Vagina (tissue), 2 donors: ENCODE data around the gene LDB2. TPM values are rescaled to one million over a fixed set of nuclear protein-coding genes. Genes with fewer than 3 reads are reported as not detected.

Experiments used
- DNase-seq, 2 donors: peaks; one replicate each; pipeline ENCODE4 v3.0.0-alpha.2; 2017; ENCODE audit errors: extremely low spot score in 2 of 2
- H3K27ac ChIP-seq: fragments of 200-600 bp; sonication (generic); one replicate; pipeline ENCODE4 v1.5.1; 2019
- H3K27me3 ChIP-seq: fragments of 200-600 bp; sonication (generic); one replicate; pipeline ENCODE4 v1.5.1; 2019
- H3K36me3 ChIP-seq, 2 donors: fragments of 200-600 bp; sonication (generic); one replicate each; pipeline ENCODE4 v1.5.1; 2017 to 2019
- H3K4me1 ChIP-seq: fragments of 200-600 bp; sonication (generic); one replicate; pipeline ENCODE4 v1.5.1; 2019
- H3K4me3 ChIP-seq, 2 donors: fragments of 200-600 bp; sonication (generic); 1 replicate in 1 of 2; 2 replicates in 1 of 2; pipeline ENCODE4 v1.5.1; 2016 to 2019
- H3K9me3 ChIP-seq: fragments of 200-600 bp; sonication (generic); one replicate; pipeline ENCODE4 v1.5.1; 2019
- CTCF ChIP-seq, 3 experiments: fragments of 450-650 bp in 2 of 3; fragments of 200-600 bp in 1 of 3; sonication (generic) in 1 of 3; IDR thresholded peaks; one replicate each; pipeline ENCODE4 v1.5.1; 2017 to 2019; ENCODE audit warnings: antibody characterized with exemption in 3 of 3, mild to moderate bottlenecking in 2 of 3, moderate library complexity in 2 of 3
- POLR2A ChIP-seq, 2 donors: fragments of 450-650 bp; IDR thresholded peaks; one replicate each; pipeline ENCODE4 v1.6.1; 2017; ENCODE audit warnings: antibody characterized with exemption in 2 of 2, mild to moderate bottlenecking in 2 of 2, moderate library complexity in 2 of 2
- POLR2AphosphoS5 ChIP-seq, 2 donors: sonication (generic); formaldehyde crosslinking; IDR thresholded peaks; one replicate each; pipeline ENCODE4 v1.9.0; 2017; ENCODE audit warnings: antibody characterized with exemption in 2 of 2, mild to moderate bottlenecking in 2 of 2, low read depth in 1 of 2; ENCODE audit not compliant: insufficient read depth in 1 of 2
- intact Hi-C: fragments of 100-400 bp; cut with DNase I; formaldehyde crosslinking; loops from one replicate; pipeline ENCODE4 v1.15.1; 2023
- total RNA-seq: library from RNA; depleted of rRNA; stranded (reverse); fragments of >200 nt; gene quantifications from one replicate; pipeline ENCODE4 v1.2.3, GENCODE V29; 2016

The LDB2 gene
- total RNA-seq, 1 donor from 2014 or later, result 70.0 TPM

GRCh38 chr4:16758255-16758654 is 140.2 kb downstream of the LDB2 start:
- Histone ChIP-seq H3K36me3 (no peaks in the 10 kb centered on the region), H3K27ac (no peak overlapping the region), H3K27me3 (no peaks in the 10 kb centered on the region), H3K4me3 (no peak overlapping the region), H3K4me1 (peaks cover 9% of the 10 kb centered on the region), H3K9me3 (no peaks in the 10 kb centered on the region)
- intact Hi-C loops, result no loop called here
- TF ChIP-seq POLR2AphosphoS5 (IDR thresholded peaks at IDR 0.05; ENCODE audit: insufficient read depth in 1 of 2, low read depth in 1 of 2) (no peak), POLR2A (IDR thresholded peaks at IDR 0.05) (no peak), CTCF (IDR thresholded peaks at IDR 0.05) (no peak)
- DNase-seq, result no peak

- Histone ChIP-seq H3K4me1 (peaks cover 9% of the 10 kb centered on the region), H3K4me3 (no peak overlapping the region), H3K27ac (no peak overlapping the region), H3K27me3 (no peaks in the 10 kb centered on the region), H3K36me3 (no peaks in the 10 kb centered on the region), H3K9me3 (no peaks in the 10 kb centered on the region)
- DNase-seq, result no peak
- TF ChIP-seq POLR2AphosphoS5 (IDR thresholded peaks at IDR 0.05; ENCODE audit: insufficient read depth in 1 of 2, low read depth in 1 of 2), result no peak
- TF ChIP-seq POLR2A (IDR thresholded peaks at IDR 0.05), result no peak
- TF ChIP-seq CTCF (IDR thresholded peaks at IDR 0.05), result no peak
- intact Hi-C loops, result no loop called here
Measured at GRCh38 chr4:16757080-16757521, 141.3 kb downstream of the LDB2 start.

- H3K4me3 ChIP-seq, result no peak overlapping the region
- no peaks in the 10 kb centered on the region for H3K4me1 ChIP-seq
- H3K9me3 ChIP-seq, result no peaks in the 10 kb centered on the region
- no peaks in the 10 kb centered on the region for H3K36me3 ChIP-seq
- no peak for TF ChIP-seq CTCF (IDR thresholded peaks at IDR 0.05)
- no peak for TF ChIP-seq POLR2AphosphoS5 (IDR thresholded peaks at IDR 0.05; ENCODE audit: insufficient read depth in 1 of 2, low read depth in 1 of 2)
- no peak for TF ChIP-seq POLR2A (IDR thresholded peaks at IDR 0.05)
- intact Hi-C loops, result no loop called here
- no peak overlapping the region for H3K27ac ChIP-seq
- H3K27me3 ChIP-seq, result no peaks in the 10 kb centered on the region
- no peak for DNase-seq
Measured at GRCh38 chr4:16754104-16754503, 144.3 kb downstream of the LDB2 start.

GRCh38 chr4:16752150-16752549 is 146.3 kb downstream of the LDB2 start:
- H3K27me3 ChIP-seq, result no peaks in the 10 kb centered on the region
- no peak overlapping the region for H3K4me3 ChIP-seq
- H3K36me3 ChIP-seq, result no peaks in the 10 kb centered on the region
- no peaks in the 10 kb centered on the region for H3K9me3 ChIP-seq
- TF ChIP-seq CTCF (IDR thresholded peaks at IDR 0.05) (no peak), POLR2A (IDR thresholded peaks at IDR 0.05) (no peak), POLR2AphosphoS5 (IDR thresholded peaks at IDR 0.05; ENCODE audit: insufficient read depth in 1 of 2, low read depth in 1 of 2) (no peak)
- DNase-seq, result no peak
- H3K4me1 ChIP-seq, result no peaks in the 10 kb centered on the region
- intact Hi-C loops, result no loop called here
- H3K27ac ChIP-seq, result no peak overlapping the region

- H3K9me3 ChIP-seq, result no peaks in the 10 kb centered on the region
- intact Hi-C loops, result no loop called here
- H3K36me3 ChIP-seq, result no peaks in the 10 kb centered on the region
- no peaks in the 10 kb centered on the region for H3K4me1 ChIP-seq
- H3K27ac ChIP-seq, result no peak overlapping the region
- TF ChIP-seq POLR2AphosphoS5 (IDR thresholded peaks at IDR 0.05; ENCODE audit: insufficient read depth in 1 of 2, low read depth in 1 of 2) (no peak), POLR2A (IDR thresholded peaks at IDR 0.05) (no peak), CTCF (IDR thresholded peaks at IDR 0.05) (no peak)
- no peak for DNase-seq
- H3K4me3 ChIP-seq, result no peak overlapping the region
- no peaks in the 10 kb centered on the region for H3K27me3 ChIP-seq
Measured at GRCh38 chr4:16750882-16751642, 147.4 kb downstream of the LDB2 start.
